Natural killer cell (primary cell): ENCODE data around the gene ABHD14A. TPM values are rescaled to one million over a fixed set of nuclear protein-coding genes. Genes with fewer than 3 reads are reported as not detected.

Experiments used
- ATAC-seq, 3 donors: fragments of 150-1000 bp in 2 of 3; fragments of 200-7000 bp in 1 of 3; cut with Tn5 transposase; 1 replicate in 1 of 3; 2 replicates in 2 of 3; pipeline ENCODE4 v1.10.0; 2021; ENCODE audit warnings: mild to moderate bottlenecking in 2 of 3, moderate library complexity in 2 of 3
- DNase-seq, 2 donors: peaks; one replicate each; pipeline versions ENCODE4 v3.0.0 to v3.0.0-alpha.2; 2013 to 2021; ENCODE audit warnings: mixed read lengths in 1 of 2
- H3K27ac ChIP-seq: one replicate; pipeline ENCODE4 v1.5.1; 2013; ENCODE audit warnings: mild to moderate bottlenecking, low read length
- H3K27me3 ChIP-seq: one replicate; pipeline ENCODE4 v1.6.1; 2013; ENCODE audit warnings: low read length; ENCODE audit not compliant: control insufficient read depth, insufficient read depth
- H3K36me3 ChIP-seq: one replicate; pipeline ENCODE4 v1.6.1; 2013; ENCODE audit warnings: low read length; ENCODE audit not compliant: control insufficient read depth, insufficient read depth
- H3K4me1 ChIP-seq: one replicate; pipeline ENCODE4 v1.6.1; 2013; ENCODE audit warnings: low read length; ENCODE audit not compliant: control insufficient read depth, insufficient read depth
- H3K4me3 ChIP-seq: one replicate; pipeline ENCODE4 v1.5.1; 2013; ENCODE audit warnings: low read length
- H3K9me3 ChIP-seq: one replicate; pipeline ENCODE4 v1.6.1; 2013; ENCODE audit warnings: low read length; ENCODE audit not compliant: control insufficient read depth, insufficient read depth
- H3K27ac Mint-ChIP-seq, 2 donors: one replicate each; pipeline ENCODE4 v1.8.0; 2022; ENCODE audit warnings: mild to moderate bottlenecking in 2 of 2, mixed read lengths in 2 of 2, moderate library complexity in 1 of 2
- H3K27me3 Mint-ChIP-seq, 2 donors: one replicate each; pipeline ENCODE4 v1.8.0; 2022; ENCODE audit warnings: low read depth in 2 of 2, mixed read lengths in 2 of 2
- H3K36me3 Mint-ChIP-seq: one replicate; pipeline ENCODE4 v1.8.0; 2022; ENCODE audit warnings: mixed read lengths
- H3K4me1 Mint-ChIP-seq, 2 donors: one replicate each; pipeline ENCODE4 v1.8.0; 2022; ENCODE audit warnings: mixed read lengths in 2 of 2
- H3K4me3 Mint-ChIP-seq: one replicate; pipeline ENCODE4 v1.8.0; 2022; ENCODE audit warnings: mild to moderate bottlenecking, moderate library complexity, mixed read lengths
- H3K9me3 Mint-ChIP-seq, 2 donors: one replicate each; pipeline ENCODE4 v1.8.0; 2022; ENCODE audit warnings: mixed read lengths in 2 of 2
- WGBS: methylation state at CpG from one replicate; pipeline ENCODE4 v1.1.7; 2013; ENCODE audit warnings: missing lambda C conversion rate; ENCODE audit not compliant: insufficient coverage; 5-methylcytosine and 5-hydroxymethylcytosine counted together
- intact Hi-C: fragments of 100-400 bp; cut with micrococcal nuclease; formaldehyde crosslinking; loops from one replicate; pipeline ENCODE4 v1.14.2; 2022
- total RNA-seq, 4 donors: library from RNA; stranded (reverse); fragments of 120-200 nt in 1 of 4; gene quantifications; one replicate each; pipeline versions ENCODE4 v1.2.3 to v1.2.4, GENCODE V29; 2013 to 2022
- TF ChIP-seq, protein P1 (sequence below): fragments of 200-600 bp; IDR thresholded peaks from one replicate; pipeline ENCODE4 v1.8.0; 2022; ENCODE audit warnings: antibody characterized with exemption

Gene ABHD14A
- total RNA-seq, 3 donors from 2014 or later (not counting 1 experiment from before 2014, with no cell fraction given) = 12.0 to 14.7 (median 13.4) TPM

DNA sequence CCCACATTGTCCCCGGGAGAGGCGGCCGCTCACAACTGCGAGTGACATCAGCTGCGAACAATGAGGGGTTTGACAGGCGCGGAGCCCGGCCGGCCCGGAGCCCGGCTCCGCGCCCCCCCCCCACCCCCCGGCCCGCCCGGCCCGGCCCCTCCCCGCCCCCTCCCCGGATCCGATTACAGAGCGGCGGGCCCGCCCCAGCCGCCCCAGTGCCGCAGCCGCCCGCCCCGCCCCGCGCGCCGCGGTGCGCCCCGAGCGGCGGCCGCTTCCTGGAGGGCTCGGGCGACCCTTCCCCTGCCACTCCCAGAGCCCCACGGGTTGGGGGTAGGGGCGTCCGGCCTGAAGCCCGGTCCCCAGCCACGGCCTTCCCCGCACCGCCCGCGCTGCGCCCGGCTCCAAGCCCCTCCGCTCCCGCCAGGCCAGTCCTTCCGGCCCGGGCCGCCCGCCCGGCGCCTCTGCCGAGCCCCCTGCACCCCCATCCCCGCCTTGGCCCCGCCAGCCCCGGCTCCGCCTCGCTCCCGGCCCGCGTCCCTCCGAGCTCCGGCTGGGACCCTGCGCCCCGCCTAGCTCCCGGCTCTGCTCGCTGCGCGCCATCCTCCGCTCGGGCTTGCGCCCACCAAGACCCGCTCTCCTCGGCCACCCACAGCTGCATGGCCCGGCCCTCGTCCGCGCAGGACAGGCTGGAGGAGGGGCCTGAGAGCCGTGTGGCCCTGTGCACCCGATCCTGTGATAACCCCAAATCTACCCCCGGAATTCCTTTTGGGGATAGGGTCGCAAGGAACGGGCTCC lies 7.3 kb upstream of the ABHD14A start, which contains the start of gene PCBP4:
TSS of gene PCBP4 (minus strand) at position 71 of the 786 bp plus-strand sequence. CDS start 6,214 bp downstream, outside the sequence.
- no peaks in the 10 kb centered on the region for H3K9me3 Mint-ChIP-seq
- intact Hi-C loops = no loop called here
- peak in 1 of 2 donors; percentile 62 for DNase-seq
- TF ChIP-seq, protein P1, sequence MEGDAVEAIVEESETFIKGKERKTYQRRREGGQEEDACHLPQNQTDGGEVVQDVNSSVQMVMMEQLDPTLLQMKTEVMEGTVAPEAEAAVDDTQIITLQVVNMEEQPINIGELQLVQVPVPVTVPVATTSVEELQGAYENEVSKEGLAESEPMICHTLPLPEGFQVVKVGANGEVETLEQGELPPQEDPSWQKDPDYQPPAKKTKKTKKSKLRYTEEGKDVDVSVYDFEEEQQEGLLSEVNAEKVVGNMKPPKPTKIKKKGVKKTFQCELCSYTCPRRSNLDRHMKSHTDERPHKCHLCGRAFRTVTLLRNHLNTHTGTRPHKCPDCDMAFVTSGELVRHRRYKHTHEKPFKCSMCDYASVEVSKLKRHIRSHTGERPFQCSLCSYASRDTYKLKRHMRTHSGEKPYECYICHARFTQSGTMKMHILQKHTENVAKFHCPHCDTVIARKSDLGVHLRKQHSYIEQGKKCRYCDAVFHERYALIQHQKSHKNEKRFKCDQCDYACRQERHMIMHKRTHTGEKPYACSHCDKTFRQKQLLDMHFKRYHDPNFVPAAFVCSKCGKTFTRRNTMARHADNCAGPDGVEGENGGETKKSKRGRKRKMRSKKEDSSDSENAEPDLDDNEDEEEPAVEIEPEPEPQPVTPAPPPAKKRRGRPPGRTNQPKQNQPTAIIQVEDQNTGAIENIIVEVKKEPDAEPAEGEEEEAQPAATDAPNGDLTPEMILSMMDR = no peak
- peak; percentile 63 to 77 (median 77) for ATAC-seq
- H3K36me3 Mint-ChIP-seq = no peaks in the 10 kb centered on the region
- no peaks in the 10 kb centered on the region for H3K9me3 ChIP-seq
- peaks cover 0 to 30% of the 10 kb centered on the region in 2 donors for H3K4me1 Mint-ChIP-seq
- WGBS = under 1% methylated on average over 75 of the region's 90 CpGs
- peak within 1 kb of the TSS; percentile 95 for H3K4me3 Mint-ChIP-seq
- peak within 1 kb of the TSS; percentile 47 for H3K4me3 ChIP-seq
- H3K27me3 Mint-ChIP-seq = peaks cover 0 to 6% of the 10 kb centered on the region in 2 donors
- peaks cover 3% of the 10 kb centered on the region for H3K27me3 ChIP-seq
- no peak within 1 kb of the TSS for H3K27ac ChIP-seq
- H3K4me1 ChIP-seq = peaks cover 18% of the 10 kb centered on the region
- H3K27ac Mint-ChIP-seq = peak within 1 kb of the TSS in 1 of 2 donors; percentile 85
- H3K36me3 ChIP-seq = no peaks in the 10 kb centered on the region

DNA sequence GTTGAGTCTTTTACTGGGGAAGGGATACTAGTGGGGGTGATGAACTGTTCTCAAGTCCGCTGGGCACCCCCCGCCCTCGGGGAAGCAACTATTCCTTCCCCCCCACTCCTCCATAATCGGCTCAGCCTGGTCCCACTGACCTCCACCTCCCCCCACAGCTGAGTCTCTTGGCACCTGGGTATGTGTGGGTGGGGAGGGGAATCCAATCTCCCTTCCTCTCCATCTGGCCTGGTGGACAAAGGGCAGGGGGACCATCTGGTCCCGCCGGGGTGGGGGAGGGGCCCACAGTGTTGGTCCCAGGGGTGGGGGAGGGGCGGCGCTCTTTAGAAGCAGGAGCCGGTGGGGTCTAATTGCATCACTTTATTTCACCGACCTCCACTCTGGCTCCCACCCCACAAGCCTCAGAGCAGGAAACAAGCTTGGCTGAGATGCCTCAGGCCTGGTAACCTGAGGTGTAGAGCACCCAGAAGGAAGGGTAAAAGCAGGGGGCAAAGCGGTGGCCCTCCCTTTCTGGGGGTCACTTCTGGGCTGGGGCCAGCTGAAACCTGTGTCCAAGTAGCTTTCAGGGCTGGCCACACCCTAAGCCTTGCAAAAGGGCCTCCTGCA lies 6.6 kb upstream of the ABHD14A start:
- intact Hi-C loops = no loop called here
- 47% methylated on average over 2 of the region's 11 CpGs for WGBS

DNA sequence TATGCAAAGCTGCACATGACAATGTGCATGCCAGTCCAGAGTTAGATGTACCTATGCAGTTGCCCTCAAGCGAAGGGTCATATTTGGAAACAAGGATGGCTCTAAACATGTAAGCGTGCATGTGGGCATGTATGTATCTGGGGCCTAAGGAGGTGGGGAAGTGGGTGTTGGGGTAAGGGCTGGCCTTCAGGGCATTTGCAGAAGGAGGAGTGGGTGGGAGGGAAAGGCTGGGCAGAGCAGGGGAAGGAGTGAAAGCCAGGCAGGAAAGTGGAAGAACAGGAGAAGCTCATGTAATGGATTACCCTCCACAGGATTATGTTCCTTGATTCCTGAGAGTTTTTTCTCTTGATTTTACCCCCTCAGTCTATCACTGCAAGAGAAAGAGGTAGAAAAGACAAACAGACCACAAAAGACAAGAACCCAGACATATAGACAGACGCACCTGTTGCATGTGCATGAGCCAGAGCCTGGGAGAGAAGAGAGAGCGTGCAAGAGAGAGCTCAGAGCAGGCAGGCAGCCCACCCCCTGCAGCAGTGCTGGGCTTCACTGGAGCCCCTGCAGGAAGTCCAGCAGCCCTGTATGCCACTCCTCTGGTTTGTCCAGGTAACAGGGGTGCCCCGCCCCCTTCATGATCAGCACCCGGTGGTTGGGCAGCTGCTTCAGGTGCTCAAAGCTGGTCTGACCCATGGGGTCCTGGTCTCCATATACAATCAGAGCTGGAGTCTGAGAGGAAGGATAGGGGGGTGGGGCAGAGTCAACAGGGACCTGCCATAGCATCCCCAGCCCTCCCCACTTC lies 5.8 kb upstream of the ABHD14A start:
- TF ChIP-seq, protein P1 = no peak
- WGBS = 93% methylated on average over 6 of the region's 6 CpGs
- no peaks in the 10 kb centered on the region for H3K36me3 ChIP-seq
- no peak overlapping the region for H3K27ac ChIP-seq
- peaks cover 3% of the 10 kb centered on the region for H3K27me3 ChIP-seq
- Mint-ChIP-seq H3K4me1 (peaks cover 6 to 38% of the 10 kb centered on the region in 2 donors), H3K9me3 (no peaks in the 10 kb centered on the region), H3K36me3 (no peaks in the 10 kb centered on the region), H3K4me3 (peak overlapping the region; percentile 71), H3K27ac (no peak overlapping the region), H3K27me3 (peaks cover 0 to 6% of the 10 kb centered on the region in 2 donors)
- no peak overlapping the region for H3K4me3 ChIP-seq
- ATAC-seq = no peak
- intact Hi-C loops = no loop called here
- H3K4me1 ChIP-seq = peaks cover 27% of the 10 kb centered on the region
- DNase-seq = no peak
- H3K9me3 ChIP-seq = no peaks in the 10 kb centered on the region

More for the DNA sequence above, 6.6 kb upstream of the ABHD14A start:
- H3K4me3 ChIP-seq = peak overlapping the region; percentile 36
- no peak for DNase-seq
- H3K36me3 ChIP-seq = no peaks in the 10 kb centered on the region
- no peaks in the 10 kb centered on the region for H3K9me3 ChIP-seq
- Mint-ChIP-seq H3K27ac (peak overlapping the region in 1 of 2 donors; percentile 85), H3K4me3 (peak overlapping the region; percentile 95), H3K36me3 (no peaks in the 10 kb centered on the region), H3K4me1 (peaks cover 0 to 30% of the 10 kb centered on the region in 2 donors), H3K9me3 (no peaks in the 10 kb centered on the region), H3K27me3 (peaks cover 0 to 6% of the 10 kb centered on the region in 2 donors)
- H3K27ac ChIP-seq = no peak overlapping the region
- ATAC-seq = peak in 1 of 3 donors; percentile 21
- peaks cover 3% of the 10 kb centered on the region for H3K27me3 ChIP-seq
- H3K4me1 ChIP-seq = peaks cover 20% of the 10 kb centered on the region
- TF ChIP-seq, protein P1 = no peak
